Endometrial microvascular endothelial cells (primary cell): ENCODE results near the gene MMP26. TPM values are rescaled to one million over a fixed set of nuclear protein-coding genes. Genes with fewer than 3 reads are reported as not detected.

Experiments
- in situ Hi-C: cut with HindIII; loops from 2 replicates; pipeline ENCODE4 v1.10.0; 2017; ENCODE audit warnings: low sequenced_read_pairs, low pct_unique_long_range_greater_than_20kb; ENCODE audit errors: inconsistent ontology term
- total RNA-seq: library from RNA; depleted of rRNA; stranded (reverse); fragments of >200 nt; gene quantifications from one replicate; pipeline ENCODE4 v1.2.3, GENCODE V29; 2015; ENCODE audit errors: inconsistent ontology term

The MMP26 gene
- total RNA-seq, result not detected

- in situ Hi-C loops, result no loop called here
These were observed at the start of gene MMP26 for GRCh38 chr11:4704054-4704789. Gene MMP26, plus strand, starts transcription at chr11:4704784.

- in situ Hi-C loops, result no loop called here
These were observed 45.7 kb upstream of the MMP26 start for GRCh38 chr11:4658629-4659445.

GRCh38 chr11:4662876-4663275 lies 41.7 kb upstream of the MMP26 start:
- in situ Hi-C loops, result no loop called here

GRCh38 chr11:4664183-4664582 lies 40.4 kb upstream of the MMP26 start:
- in situ Hi-C loops, result no loop called here

- in situ Hi-C loops, result no loop called here
These were observed 39.8 kb upstream of the MMP26 start for GRCh38 chr11:4664786-4665185.

- in situ Hi-C loops, result no loop called here
These were observed 39.2 kb upstream of the MMP26 start for GRCh38 chr11:4665424-4665823.

GRCh38 chr11:4671741-4672140 lies 32.8 kb upstream of the MMP26 start:
- in situ Hi-C loops, result no loop called here

GRCh38 chr11:4672470-4672869 lies 32.1 kb upstream of the MMP26 start:
- in situ Hi-C loops, result no loop called here

GRCh38 chr11:4673781-4674180 lies 30.8 kb upstream of the MMP26 start:
- in situ Hi-C loops, result no loop called here

- in situ Hi-C loops, result no loop called here
These were observed 26.6 kb upstream of the MMP26 start for GRCh38 chr11:4677948-4678347.

- in situ Hi-C loops, result no loop called here
These were observed 24.2 kb upstream of the MMP26 start for GRCh38 chr11:4680341-4680740.

- in situ Hi-C loops, result no loop called here
These were observed 21.8 kb upstream of the MMP26 start for GRCh38 chr11:4682623-4683419.

GRCh38 chr11:4684631-4685285 lies 19.8 kb upstream of the MMP26 start:
- in situ Hi-C loops, result no loop called here

- in situ Hi-C loops, result no loop called here
These were observed 9.1 kb upstream of the MMP26 start for GRCh38 chr11:4695442-4695841.

GRCh38 chr11:4697585-4697984 lies 7.0 kb upstream of the MMP26 start, which contains the start of gene OR51E2:
Gene OR51E2, minus strand, starts transcription at chr11:4697853. Its CDS starts 15,142 bp downstream, at chr11:4682711.
- in situ Hi-C loops, result no loop called here

- in situ Hi-C loops, result no loop called here
These were observed 4.7 kb upstream of the MMP26 start for GRCh38 chr11:4699697-4700435.

GRCh38 chr11:4700436-4700820 lies 4.2 kb upstream of the MMP26 start:
- in situ Hi-C loops, result no loop called here

GRCh38 chr11:4704790-4705334 lies 278 bp downstream of the MMP26 start:
- in situ Hi-C loops, result no loop called here
